ENCODE data around the gene SZRD1.

Gene SZRD1

DNA sequence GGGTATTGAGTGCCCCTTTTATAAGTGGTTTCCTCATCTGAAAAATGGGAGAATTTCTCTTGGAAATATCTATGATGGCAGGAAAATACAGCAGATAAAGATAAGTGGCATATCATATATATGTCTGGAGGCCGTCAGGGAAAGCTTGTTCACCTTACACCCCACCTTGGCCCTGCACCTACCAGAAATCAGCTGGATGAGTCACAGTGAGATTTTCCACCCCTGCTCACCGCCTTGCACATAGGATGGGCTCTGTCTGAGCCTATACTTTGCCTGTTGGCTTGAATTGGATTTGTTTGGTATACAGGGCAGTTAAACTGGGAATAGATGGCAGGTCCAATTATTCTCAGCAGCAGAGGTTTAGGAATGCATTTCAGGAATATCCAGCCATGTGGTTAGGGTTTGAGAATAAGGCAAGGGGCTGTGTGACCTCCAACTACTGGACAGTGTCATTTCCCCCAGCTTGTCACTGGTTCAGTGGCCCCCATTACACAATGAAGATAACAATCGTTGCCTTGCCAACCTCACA is 70.0 kb downstream of the SZRD1 start, which contains the start of gene SPATA21:
SPATA21 (minus strand) TSS at position 479 of the 529 bp plus-strand sequence. CDS start 6,053 bp downstream, outside the sequence.
- no peak within 1 kb of the TSS for H3K14ac ChIP-seq (ENCODE audit: low read length in 2 of 2)
- H3K79me1 ChIP-seq (replicated peaks; ENCODE audit: low read length, poor library complexity, severe bottlenecking): peaks cover 2% of the 10 kb centered on the region
- H2BK5ac ChIP-seq (ENCODE audit: low read depth, low read length, poor library complexity, severe bottlenecking): no peak within 1 kb of the TSS
- H3K9ac ChIP-seq (ENCODE audit: low read length): no peak within 1 kb of the TSS
- no peak within 1 kb of the TSS for H2AK5ac ChIP-seq (ENCODE audit: low read length, severe bottlenecking)
- H2BK120ac ChIP-seq (ENCODE audit: low read depth, low read length): no peak within 1 kb of the TSS
- H3K27ac ChIP-seq (ENCODE audit: low read length, poor library complexity, severe bottlenecking): no peak within 1 kb of the TSS
- no peak within 1 kb of the TSS for H4K8ac ChIP-seq (ENCODE audit: low read length)
- DNase-seq: no peak
- H2BK15ac ChIP-seq (ENCODE audit: low read depth, poor library complexity, severe bottlenecking): no peak within 1 kb of the TSS
- no peak within 1 kb of the TSS for H3K23ac ChIP-seq (ENCODE audit: low read length in 2 of 2)
- no peaks in the 10 kb centered on the region for H3K9me3 ChIP-seq (ENCODE audit: control insufficient read depth, low read length)
- no peak within 1 kb of the TSS for H4K91ac ChIP-seq (ENCODE audit: low read length)
- H3K36me3 ChIP-seq (ENCODE audit: control insufficient read depth in 1 of 2, insufficient read depth in 2 of 2, low read depth in 1 of 2, low read length in 2 of 2): peaks cover 0 to 1% of the 10 kb centered on the region in 2 experiments
- H3K4ac ChIP-seq (ENCODE audit: low read depth in 1 of 2, low read length in 2 of 2): no peak within 1 kb of the TSS
- 90% methylated on average over 3 of the region's 3 CpGs for WGBS
- no peak within 1 kb of the TSS for H3K4me3 ChIP-seq (ENCODE audit: insufficient read depth in 1 of 2, low read depth in 1 of 2, low read length in 2 of 2)
- no peak within 1 kb of the TSS for H3K4me2 ChIP-seq (ENCODE audit: low read length, poor library complexity, severe bottlenecking)
- no peak within 1 kb of the TSS for H3K18ac ChIP-seq (ENCODE audit: low read depth in 1 of 2, low read length in 2 of 2)
- H2BK12ac ChIP-seq (ENCODE audit: low read length in 2 of 2): no peak within 1 kb of the TSS
- H3K4me1 ChIP-seq (ENCODE audit: control insufficient read depth, insufficient read depth, low read depth, low read length): peaks cover 5% of the 10 kb centered on the region
- H2AFZ ChIP-seq (ENCODE audit: low read depth, low read length): no peak within 1 kb of the TSS
- peaks cover 7 to 15% of the 10 kb centered on the region in 2 experiments for H3K27me3 ChIP-seq (ENCODE audit: control insufficient read depth in 1 of 2, insufficient read depth in 1 of 2, low read length in 2 of 2)

- H3K4me2 ChIP-seq (ENCODE audit: low read length, poor library complexity, severe bottlenecking): no peak overlapping the region
- H3K14ac ChIP-seq (ENCODE audit: low read length in 2 of 2): no peak overlapping the region
- no peak overlapping the region for H3K18ac ChIP-seq (ENCODE audit: low read depth in 1 of 2, low read length in 2 of 2)
- H2BK12ac ChIP-seq (ENCODE audit: low read length in 2 of 2): no peak overlapping the region
- no peak overlapping the region for H3K23ac ChIP-seq (ENCODE audit: low read length in 2 of 2)
- no peak overlapping the region for H2BK5ac ChIP-seq (ENCODE audit: low read depth, low read length, poor library complexity, severe bottlenecking)
- no peak overlapping the region for H3K4ac ChIP-seq (ENCODE audit: low read depth in 1 of 2, low read length in 2 of 2)
- H3K4me1 ChIP-seq (ENCODE audit: control insufficient read depth, insufficient read depth, low read depth, low read length): peaks cover 13% of the 10 kb centered on the region
- H3K27ac ChIP-seq (ENCODE audit: low read length, poor library complexity, severe bottlenecking): no peak overlapping the region
- DNase-seq: no peak
- no peak overlapping the region for H3K9ac ChIP-seq (ENCODE audit: low read length)
- no peak overlapping the region for H2AFZ ChIP-seq (ENCODE audit: low read depth, low read length)
- H3K27me3 ChIP-seq (ENCODE audit: control insufficient read depth in 1 of 2, insufficient read depth in 1 of 2, low read length in 2 of 2): peaks cover under 1 to 3% of the 10 kb centered on the region in 2 experiments
- no peak overlapping the region for H4K8ac ChIP-seq (ENCODE audit: low read length)
- H2AK5ac ChIP-seq (ENCODE audit: low read length, severe bottlenecking): no peak overlapping the region
- peaks cover 2% of the 10 kb centered on the region for H3K79me1 ChIP-seq (replicated peaks; ENCODE audit: low read length, poor library complexity, severe bottlenecking)
- H2BK120ac ChIP-seq (ENCODE audit: low read depth, low read length): no peak overlapping the region
- no peaks in the 10 kb centered on the region for H3K9me3 ChIP-seq (ENCODE audit: control insufficient read depth, low read length)
- no peak overlapping the region for H4K91ac ChIP-seq (ENCODE audit: low read length)
- H3K4me3 ChIP-seq (ENCODE audit: insufficient read depth in 1 of 2, low read depth in 1 of 2, low read length in 2 of 2): no peak overlapping the region
- WGBS: 100% methylated on average over 1 of the region's 2 CpGs
- H3K36me3 ChIP-seq (ENCODE audit: control insufficient read depth in 1 of 2, insufficient read depth in 2 of 2, low read depth in 1 of 2, low read length in 2 of 2): peaks cover 13 to 15% of the 10 kb centered on the region in 2 experiments
- H2BK15ac ChIP-seq (ENCODE audit: low read depth, poor library complexity, severe bottlenecking): no peak overlapping the region
Measured at GRCh38 chr1:16438516-16438915, 71.5 kb downstream of the SZRD1 start.

DNA sequence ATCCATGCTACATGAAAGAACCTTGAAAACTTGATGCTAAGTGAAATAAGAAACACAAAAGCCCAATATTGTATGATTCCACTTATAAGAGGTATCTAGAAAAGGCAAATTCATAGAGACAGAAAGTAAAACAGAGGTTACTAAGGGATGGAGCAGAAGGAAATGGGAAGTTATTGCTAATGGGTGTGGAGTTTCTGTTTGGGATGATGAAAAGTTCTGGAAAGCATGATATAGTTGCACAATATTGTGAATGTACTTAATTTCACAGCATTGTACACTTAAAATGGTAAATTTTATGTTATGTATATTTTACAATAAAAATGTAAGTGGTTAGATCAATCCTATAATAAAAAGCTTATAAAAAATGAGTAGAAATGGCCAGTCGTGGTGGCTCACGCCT is 71.9 kb downstream of the SZRD1 start:
- DNase-seq: no peak
- Histone ChIP-seq H3K4me1 (ENCODE audit: control insufficient read depth, insufficient read depth, low read depth, low read length) (peaks cover 14% of the 10 kb centered on the region), H3K4me3 (ENCODE audit: insufficient read depth in 1 of 2, low read depth in 1 of 2, low read length in 2 of 2) (no peak overlapping the region), H3K27ac (ENCODE audit: low read length, poor library complexity, severe bottlenecking) (no peak overlapping the region), H2BK15ac (ENCODE audit: low read depth, poor library complexity, severe bottlenecking) (no peak overlapping the region), H3K9ac (ENCODE audit: low read length) (no peak overlapping the region), H3K79me1 (replicated peaks; ENCODE audit: low read length, poor library complexity, severe bottlenecking) (peaks cover 2% of the 10 kb centered on the region), H3K18ac (ENCODE audit: low read depth in 1 of 2, low read length in 2 of 2) (no peak overlapping the region), H2AFZ (ENCODE audit: low read depth, low read length) (no peak overlapping the region), H3K27me3 (ENCODE audit: control insufficient read depth in 1 of 2, insufficient read depth in 1 of 2, low read length in 2 of 2) (no peaks in the 10 kb centered on the region), H4K8ac (ENCODE audit: low read length) (no peak overlapping the region), H3K36me3 (ENCODE audit: control insufficient read depth in 1 of 2, insufficient read depth in 2 of 2, low read depth in 1 of 2, low read length in 2 of 2) (peaks cover 17 to 19% of the 10 kb centered on the region in 2 experiments), H2BK120ac (ENCODE audit: low read depth, low read length) (no peak overlapping the region), H2AK5ac (ENCODE audit: low read length, severe bottlenecking) (no peak overlapping the region), H3K14ac (ENCODE audit: low read length in 2 of 2) (no peak overlapping the region), H3K4ac (ENCODE audit: low read depth in 1 of 2, low read length in 2 of 2) (no peak overlapping the region), H3K9me3 (ENCODE audit: control insufficient read depth, low read length) (no peaks in the 10 kb centered on the region), H3K23ac (ENCODE audit: low read length in 2 of 2) (no peak overlapping the region), H4K91ac (ENCODE audit: low read length) (no peak overlapping the region), H3K4me2 (ENCODE audit: low read length, poor library complexity, severe bottlenecking) (no peak overlapping the region), H2BK12ac (ENCODE audit: low read length in 2 of 2) (no peak overlapping the region), H2BK5ac (ENCODE audit: low read depth, low read length, poor library complexity, severe bottlenecking) (no peak overlapping the region)
- 100% methylated on average over 2 of the region's 2 CpGs for WGBS

DNA sequence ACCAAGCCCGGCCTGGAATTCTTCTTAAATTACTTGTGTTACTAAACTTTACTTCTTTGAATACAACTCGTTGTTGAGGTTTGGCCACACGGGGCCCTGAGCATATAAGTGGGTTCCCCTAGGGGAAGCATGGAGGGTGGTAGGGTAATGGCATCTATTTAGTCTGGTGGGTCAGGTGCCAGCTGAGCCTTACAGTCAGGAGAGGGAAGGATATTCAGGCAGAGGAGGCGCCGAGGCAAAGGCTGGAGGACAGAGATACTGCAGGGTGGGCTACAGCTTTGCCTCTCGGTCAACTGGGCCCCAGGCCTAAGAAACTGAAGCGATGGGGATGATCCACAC is 73.1 kb downstream of the SZRD1 start:
- H3K23ac ChIP-seq (ENCODE audit: low read length in 2 of 2): no peak overlapping the region
- H4K91ac ChIP-seq (ENCODE audit: low read length): peak overlapping the region; percentile 52
- DNase-seq: no peak
- H3K36me3 ChIP-seq (ENCODE audit: control insufficient read depth in 1 of 2, insufficient read depth in 2 of 2, low read depth in 1 of 2, low read length in 2 of 2): peaks cover 28% of the 10 kb centered on the region in 2 experiments
- no peak overlapping the region for H2AK5ac ChIP-seq (ENCODE audit: low read length, severe bottlenecking)
- H3K9me3 ChIP-seq (ENCODE audit: control insufficient read depth, low read length): no peaks in the 10 kb centered on the region
- H2BK5ac ChIP-seq (ENCODE audit: low read depth, low read length, poor library complexity, severe bottlenecking): no peak overlapping the region
- no peak overlapping the region for H2BK15ac ChIP-seq (ENCODE audit: low read depth, poor library complexity, severe bottlenecking)
- H3K4ac ChIP-seq (ENCODE audit: low read depth in 1 of 2, low read length in 2 of 2): peak overlapping the region in 1 of 2 experiments; percentile 32
- no peak overlapping the region for H3K14ac ChIP-seq (ENCODE audit: low read length in 2 of 2)
- H3K18ac ChIP-seq (ENCODE audit: low read depth in 1 of 2, low read length in 2 of 2): peak overlapping the region; percentile 41 to 90
- H2BK12ac ChIP-seq (ENCODE audit: low read length in 2 of 2): peak overlapping the region in 1 of 2 experiments; percentile 6
- H3K9ac ChIP-seq (ENCODE audit: low read length): peak overlapping the region; percentile 97
- H4K8ac ChIP-seq (ENCODE audit: low read length): peak overlapping the region; percentile 100
- peak overlapping the region in 1 of 2 experiments; percentile 99 for H3K4me3 ChIP-seq (ENCODE audit: insufficient read depth in 1 of 2, low read depth in 1 of 2, low read length in 2 of 2)
- peaks cover 11% of the 10 kb centered on the region for H3K79me1 ChIP-seq (replicated peaks; ENCODE audit: low read length, poor library complexity, severe bottlenecking)
- no peak overlapping the region for H2BK120ac ChIP-seq (ENCODE audit: low read depth, low read length)
- peaks cover 15% of the 10 kb centered on the region for H3K4me1 ChIP-seq (ENCODE audit: control insufficient read depth, insufficient read depth, low read depth, low read length)
- 62% methylated on average over 7 of the region's 7 CpGs for WGBS
- no peaks in the 10 kb centered on the region for H3K27me3 ChIP-seq (ENCODE audit: control insufficient read depth in 1 of 2, insufficient read depth in 1 of 2, low read length in 2 of 2)
- H3K27ac ChIP-seq (ENCODE audit: low read length, poor library complexity, severe bottlenecking): peak overlapping the region; percentile 14
- peak overlapping the region; percentile 41 for H3K4me2 ChIP-seq (ENCODE audit: low read length, poor library complexity, severe bottlenecking)
- peak overlapping the region; percentile 30 for H2AFZ ChIP-seq (ENCODE audit: low read depth, low read length)
